HCT116 (cell line): ENCODE measurements around the gene RNF214. TPM values are rescaled to one million over a fixed set of nuclear protein-coding genes. Genes with fewer than 3 reads are reported as not detected.

Experiments
- ATAC-seq: fragments of 200-7000 bp; cut with Tn5 transposase; 2 replicates; pipeline ENCODE4 v1.9.1; 2020; ENCODE audit warnings: mild to moderate bottlenecking, moderate library complexity
- BruUV-seq: library from RNA; stranded (reverse); fragments of 400-500 nt; replicated peaks from 2 replicates; lab custom pipeline; 2021; lab: Mats Ljungman, UMichigan
- CTCF ChIA-PET: fragments of 300-600 bp; sonication (Branson Sonifier 250); formaldehyde crosslinking; loops from one replicate; lab custom pipeline; 2021; ENCODE audit warnings: antibody characterized with exemption; lab: Charles Lee
- POLR2A ChIA-PET: fragments of 300-600, 350-600 bp; sonication (Branson Sonifier 250); formaldehyde crosslinking; loops from one replicate; lab custom pipeline; 2021; ENCODE audit warnings: antibody characterized with exemption; lab: Charles Lee
- RAD21 ChIA-PET, 2 experiments: fragments of 300-600 bp; sonication (Branson Sonifier 250); formaldehyde crosslinking; loops; one replicate each; lab custom pipeline; 2023; ENCODE audit warnings: low total read pairs in 2 of 2; ENCODE audit not compliant: uncharacterized antibody in 2 of 2, unreplicated experiment in 2 of 2, low non-redundant PET in 1 of 2; lab: Charles Lee
- DNase-seq: peaks from one replicate; pipeline ENCODE4 v3.0.0-alpha.2; 2010; ENCODE audit warnings: low read depth, low spot score
- H2AFZ ChIP-seq: fragments of 200-600 bp; shearing (Covaris generic), sonication (generic); 2 replicates; pipeline ENCODE4 v1.6.1; 2017; ENCODE audit warnings: low read depth, mixed run types, mixed read lengths, antibody characterized with exemption, low read length; ENCODE audit not compliant: poor library complexity, severe bottlenecking
- H3K27ac ChIP-seq: 2 replicates; pipeline ENCODE4 v1.5.1; 2012; ENCODE audit warnings: low read depth, low read length
- H3K27me3 ChIP-seq: fragments of 200-600 bp; sonication (generic); 2 replicates; pipeline ENCODE4 v1.6.1; 2016; ENCODE audit warnings: mixed run types, low read length, mixed read lengths; ENCODE audit not compliant: insufficient read depth
- H3K36me3 ChIP-seq, 2 experiments: fragments of 200-500 bp in 1 of 2; fragments of 200-600 bp in 1 of 2; sonication (Bioruptor generic) in 1 of 2; sonication (generic) in 1 of 2; 2 replicates each; pipeline versions ENCODE4 v1.5.1 to v1.6.1; 2014 to 2016; ENCODE audit warnings: low read length in 2 of 2, inconsistent platforms in 1 of 2, mixed read lengths in 1 of 2, mixed run types in 1 of 2; ENCODE audit not compliant: insufficient read depth in 2 of 2, control insufficient read depth in 1 of 2
- H3K4me1 ChIP-seq, 2 experiments: fragments of 200-600 bp in 1 of 2; sonication (generic) in 1 of 2; 2 replicates each; pipeline versions ENCODE4 v1.5.1 to v1.6.1; 2012 to 2017; ENCODE audit warnings: low read length in 2 of 2, inconsistent platforms in 1 of 2, mild to moderate bottlenecking in 1 of 2, mixed read lengths in 1 of 2, mixed run types in 1 of 2, moderate library complexity in 1 of 2; ENCODE audit not compliant: insufficient read depth in 2 of 2, control insufficient read depth in 1 of 2
- H3K4me2 ChIP-seq: fragments of 200-600 bp; sonication (generic); 2 replicates; pipeline ENCODE4 v1.6.1; 2017; ENCODE audit warnings: mixed run types, low read length, mixed read lengths
- H3K4me3 ChIP-seq, 2 experiments: fragments of 200-600 bp in 1 of 2; sonication (generic) in 1 of 2; replicated peaks in 1 of 2; 2 replicates each; pipeline ENCODE4 v1.5.1; 2011 to 2016; ENCODE audit warnings: low read length in 2 of 2, control low read depth in 1 of 2, low read depth in 1 of 2, mild to moderate bottlenecking in 1 of 2, mixed read lengths in 1 of 2, mixed run types in 1 of 2
- H3K79me2 ChIP-seq: fragments of 200-600 bp; sonication (generic); 2 replicates; pipeline ENCODE4 v1.6.1; 2017; ENCODE audit warnings: mild to moderate bottlenecking, mixed run types, low read length, moderate library complexity, mixed read lengths; ENCODE audit not compliant: insufficient read depth
- H3K9ac ChIP-seq: fragments of 200-600 bp; sonication (generic); 2 replicates; pipeline ENCODE4 v1.6.1; 2016; ENCODE audit warnings: low read length, mixed read lengths
- H3K9me2 ChIP-seq: fragments of 200-600 bp; sonication (generic), shearing (Covaris generic); 2 replicates; pipeline ENCODE4 v1.6.1; 2017; ENCODE audit warnings: mixed run types, mild to moderate bottlenecking, moderate library complexity; ENCODE audit not compliant: insufficient read depth
- H3K9me3 ChIP-seq, 2 experiments: fragments of 200-500 bp in 1 of 2; fragments of 200-600 bp in 1 of 2; sonication (Bioruptor generic) in 1 of 2; sonication (generic) in 1 of 2; 2 replicates each; pipeline ENCODE4 v1.6.1; 2014 to 2017; ENCODE audit warnings: low read length in 2 of 2, mixed read lengths in 2 of 2, inconsistent platforms in 1 of 2, low read depth in 1 of 2, mild to moderate bottlenecking in 1 of 2, mixed run types in 1 of 2, moderate library complexity in 1 of 2; ENCODE audit not compliant: control insufficient read depth in 1 of 2, insufficient read depth in 1 of 2
- H4K20me1 ChIP-seq: fragments of 200-600 bp; sonication (generic), shearing (Covaris generic); 2 replicates; pipeline ENCODE4 v1.6.1; 2017; ENCODE audit warnings: mixed run types, mild to moderate bottlenecking, moderate library complexity; ENCODE audit not compliant: insufficient read depth
- CBX3 ChIP-seq: IDR thresholded peaks from 2 replicates; pipeline ENCODE4 v1.6.1; 2012; ENCODE audit warnings: low read depth
- EGR1 ChIP-seq: IDR thresholded peaks from 2 replicates; pipeline ENCODE4 v1.6.1; 2012; ENCODE audit warnings: low read depth
- ELF1 ChIP-seq: IDR thresholded peaks from 2 replicates; pipeline ENCODE4 v1.6.1; 2012; ENCODE audit warnings: low read depth, borderline replicate concordance
- FOSL1 ChIP-seq: IDR thresholded peaks from 2 replicates; pipeline ENCODE4 v1.6.1; 2012; ENCODE audit warnings: low read depth
- POLR2A ChIP-seq: IDR thresholded peaks from 2 replicates; pipeline ENCODE4 v1.7.0; 2011; ENCODE audit warnings: borderline replicate concordance; ENCODE audit not compliant: insufficient read depth, insufficient read length; ENCODE audit errors: extremely low read depth
- POLR2AphosphoS5 ChIP-seq: IDR thresholded peaks from 2 replicates; pipeline ENCODE4 v1.6.1; 2011; ENCODE audit warnings: mild to moderate bottlenecking, low read depth, low read length, moderate library complexity
- SIN3A ChIP-seq: IDR thresholded peaks from 2 replicates; pipeline ENCODE4 v1.6.1; 2012; ENCODE audit warnings: low read depth
- SP1 ChIP-seq: IDR thresholded peaks from 2 replicates; pipeline ENCODE4 v1.6.1; 2012; ENCODE audit warnings: low read depth
- TCF7L2 ChIP-seq: IDR thresholded peaks from 2 replicates; pipeline ENCODE4 v1.7.0; 2011; ENCODE audit warnings: borderline replicate concordance, inconsistent platforms; ENCODE audit not compliant: insufficient read depth, insufficient read length; ENCODE audit errors: extremely low read depth
- YY1 ChIP-seq: IDR thresholded peaks from 2 replicates; pipeline ENCODE4 v1.6.1; 2011; ENCODE audit warnings: low read length, low read depth, moderate library complexity, mild to moderate bottlenecking; ENCODE audit not compliant: insufficient replicate concordance; ENCODE audit errors: extremely low read depth
- ZFX ChIP-seq: fragments of 450-650 bp; IDR thresholded peaks from 2 replicates; pipeline ENCODE4 v1.6.1; 2017
- ZNF274 ChIP-seq: fragments of 200-500 bp; sonication (Bioruptor generic); IDR thresholded peaks from 2 replicates; pipeline ENCODE4 v1.6.1; 2014; ENCODE audit warnings: mild to moderate bottlenecking, low read depth, low read length, inconsistent platforms
- intact Hi-C: fragments of 100-400 bp; cut with micrococcal nuclease; formaldehyde crosslinking; loops from 2 replicates; pipeline ENCODE4 v1.10.0; 2022
- total RNA-seq: library from RNA; stranded (reverse); gene quantifications from one replicate; pipeline ENCODE4 v1.2.1, GENCODE V29; 2021; ENCODE audit not compliant: unreplicated experiment
- TF ChIP-seq, protein P1 (sequence below): IDR thresholded peaks from 2 replicates; pipeline ENCODE4 v1.6.1; 2012
- TF ChIP-seq, protein P2 (sequence below): IDR thresholded peaks from 2 replicates; pipeline ENCODE4 v1.6.1; 2012; ENCODE audit warnings: low read depth

Gene RNF214
- total RNA-seq, 1 experiment from 2014 or later, result 29.3 TPM

GRCh38 chr11:117327567-117328374 lies 95.3 kb downstream of the RNF214 start, which contains the start of gene CEP164:
Gene CEP164, plus strand, starts transcription at chr11:117327854. Its CDS starts 10,733 bp downstream, at chr11:117338587.
- H3K27me3 ChIP-seq, result no peaks in the 10 kb centered on the region
- H3K9ac ChIP-seq, result peak within 1 kb of the TSS; percentile 79
- peak within 1 kb of the TSS; percentile 77 for H3K4me2 ChIP-seq
- H3K27ac ChIP-seq, result peak within 1 kb of the TSS; percentile 57
- peaks cover 0 to 23% of the 10 kb centered on the region in 2 experiments; a peak in 2 of 4 replicates for H3K4me1 ChIP-seq
- POLR2A ChIA-PET, result interaction anchor here (0.8 to 1.2 kb wide), 4 partner anchors 12 to 106 kb away, joined by 3 to 10 read pairs (median 4); partner anchors contain the start of gene BACE1
- RAD21 ChIA-PET, result no interaction called here
- H2AFZ ChIP-seq, result no peak within 1 kb of the TSS
- no peaks in the 10 kb centered on the region for H4K20me1 ChIP-seq
- no peaks in the 10 kb centered on the region for H3K9me3 ChIP-seq
- peak within 1 kb of the TSS; percentile 77 to 90 for H3K4me3 ChIP-seq
- DNase-seq (peak; percentile 91), ATAC-seq (peak; percentile 97)
- H3K9me2 ChIP-seq, result no peaks in the 10 kb centered on the region
- intact Hi-C loops, result no loop called here
- TF ChIP-seq ZNF274 (no peak), TCF7L2 (peak; percentile 15), ZFX (peak; percentile 47; the same call in 1 of the 2 replicates), FOSL1 (no peak), CBX3 (peak; percentile 13; the same call in 1 of the 2 replicates), EGR1 (peak; percentile 68; the same call in 1 of the 2 replicates), SP1 (peak; percentile 92), ELF1 (peak; percentile 80), SIN3A (peak; percentile 59), YY1 (peak; percentile 33), POLR2A (no peak), POLR2AphosphoS5 (peak; percentile 70)
- TF ChIP-seq, protein P1, sequence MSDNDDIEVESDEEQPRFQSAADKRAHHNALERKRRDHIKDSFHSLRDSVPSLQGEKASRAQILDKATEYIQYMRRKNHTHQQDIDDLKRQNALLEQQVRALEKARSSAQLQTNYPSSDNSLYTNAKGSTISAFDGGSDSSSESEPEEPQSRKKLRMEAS, result peak; percentile 69
- TF ChIP-seq, protein P2, sequence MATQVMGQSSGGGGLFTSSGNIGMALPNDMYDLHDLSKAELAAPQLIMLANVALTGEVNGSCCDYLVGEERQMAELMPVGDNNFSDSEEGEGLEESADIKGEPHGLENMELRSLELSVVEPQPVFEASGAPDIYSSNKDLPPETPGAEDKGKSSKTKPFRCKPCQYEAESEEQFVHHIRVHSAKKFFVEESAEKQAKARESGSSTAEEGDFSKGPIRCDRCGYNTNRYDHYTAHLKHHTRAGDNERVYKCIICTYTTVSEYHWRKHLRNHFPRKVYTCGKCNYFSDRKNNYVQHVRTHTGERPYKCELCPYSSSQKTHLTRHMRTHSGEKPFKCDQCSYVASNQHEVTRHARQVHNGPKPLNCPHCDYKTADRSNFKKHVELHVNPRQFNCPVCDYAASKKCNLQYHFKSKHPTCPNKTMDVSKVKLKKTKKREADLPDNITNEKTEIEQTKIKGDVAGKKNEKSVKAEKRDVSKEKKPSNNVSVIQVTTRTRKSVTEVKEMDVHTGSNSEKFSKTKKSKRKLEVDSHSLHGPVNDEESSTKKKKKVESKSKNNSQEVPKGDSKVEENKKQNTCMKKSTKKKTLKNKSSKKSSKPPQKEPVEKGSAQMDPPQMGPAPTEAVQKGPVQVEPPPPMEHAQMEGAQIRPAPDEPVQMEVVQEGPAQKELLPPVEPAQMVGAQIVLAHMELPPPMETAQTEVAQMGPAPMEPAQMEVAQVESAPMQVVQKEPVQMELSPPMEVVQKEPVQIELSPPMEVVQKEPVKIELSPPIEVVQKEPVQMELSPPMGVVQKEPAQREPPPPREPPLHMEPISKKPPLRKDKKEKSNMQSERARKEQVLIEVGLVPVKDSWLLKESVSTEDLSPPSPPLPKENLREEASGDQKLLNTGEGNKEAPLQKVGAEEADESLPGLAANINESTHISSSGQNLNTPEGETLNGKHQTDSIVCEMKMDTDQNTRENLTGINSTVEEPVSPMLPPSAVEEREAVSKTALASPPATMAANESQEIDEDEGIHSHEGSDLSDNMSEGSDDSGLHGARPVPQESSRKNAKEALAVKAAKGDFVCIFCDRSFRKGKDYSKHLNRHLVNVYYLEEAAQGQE, result no peak
- H3K79me2 ChIP-seq, result no peaks in the 10 kb centered on the region; the same call in 1 of the 2 replicates
- H3K36me3 ChIP-seq, result no peaks in the 10 kb centered on the region
- CTCF ChIA-PET, result interaction anchor here (1.5 kb wide), 1 partner anchor 95 kb away, joined by 4 read pairs; the partner anchor contains the start of genes PCSK7 and RNF214
- no TSS peak for BruUV-seq
